OCI-LY3 (cell line): Measurements from ENCODE around the gene CEACAM6.
"Not testable (repeated sequence)": the region's sequence is repeated elsewhere in the genome, so short reads cannot be mapped to it uniquely, and the experiment has no call there.

ENCODE experiments used
- H2AFZ ChIP-seq: fragments of 200-600, 300-600 bp; shearing (Covaris generic); 2 replicates; pipeline ENCODE4 v1.6.0; 2014; ENCODE audit warnings: antibody characterized with exemption, low read depth, low read length
- H3K27ac ChIP-seq: fragments of 200-600, 300-600 bp; sonication (generic); 2 replicates; pipeline ENCODE4 v1.5.1; 2014; ENCODE audit warnings: mild to moderate bottlenecking, low read length, moderate library complexity, mixed read lengths
- H3K27me3 ChIP-seq: fragments of 200-600, 300-600 bp; sonication (generic); 2 replicates; pipeline ENCODE4 v1.6.1; 2014; ENCODE audit warnings: low read depth, low read length, mixed read lengths
- H3K36me3 ChIP-seq: fragments of 200-600, 300-600 bp; sonication (generic); replicated peaks from 2 replicates; pipeline ENCODE3; 2014; ENCODE audit warnings: low read depth, low read length, mixed read lengths
- H3K4me1 ChIP-seq: fragments of 300-600, 200-600 bp; sonication (generic); 2 replicates; pipeline ENCODE4 v1.6.1; 2014; ENCODE audit warnings: low read length, mixed read lengths
- H3K4me2 ChIP-seq: fragments of 200-600, 300-600 bp; sonication (generic); 2 replicates; pipeline ENCODE4 v1.6.1; 2014; ENCODE audit warnings: low read length, mixed read lengths
- H3K4me3 ChIP-seq: fragments of 300-600, 200-600 bp; sonication (generic); 2 replicates; pipeline ENCODE4 v1.5.1; 2014; ENCODE audit warnings: antibody characterized with exemption, mild to moderate bottlenecking, low read length, moderate library complexity
- H3K79me2 ChIP-seq: fragments of 300-600, 200-600 bp; shearing (Covaris generic); 2 replicates; pipeline ENCODE4 v1.6.1; 2014; ENCODE audit warnings: mild to moderate bottlenecking, low read length, mixed read lengths
- H3K9ac ChIP-seq: fragments of 300-600, 200-600 bp; shearing (Covaris generic); 2 replicates; pipeline ENCODE4 v1.6.0; 2014; ENCODE audit warnings: mild to moderate bottlenecking, low read length, moderate library complexity
- H3K9me3 ChIP-seq: fragments of 200-600, 300-600 bp; shearing (Covaris generic); 2 replicates; pipeline ENCODE4 v1.6.1; 2014; ENCODE audit warnings: low read length, mixed read lengths; ENCODE audit not compliant: insufficient read depth
- H4K20me1 ChIP-seq: fragments of 200-600, 300-600 bp; sonication (generic); 2 replicates; pipeline ENCODE4 v1.6.1; 2016; ENCODE audit warnings: low read length, mixed read lengths; ENCODE audit not compliant: insufficient read depth
- CTCF ChIP-seq: fragments of 200-600, 300-600 bp; sonication (generic); IDR thresholded peaks from 2 replicates; pipeline ENCODE4 v1.5.1; 2014; ENCODE audit warnings: antibody characterized with exemption, low read length, low read depth
- EZH2phosphoT487 ChIP-seq: fragments of 200-600 bp; shearing (Covaris generic); IDR thresholded peaks from 2 replicates; pipeline ENCODE4 v1.6.1; 2018; ENCODE audit warnings: antibody characterized with exemption, mixed run types, low read depth

CEACAM6 gene

GRCh38 chr19:41708481-41708880 lies 46.8 kb upstream of the CEACAM6 start, which contains the start of gene CEACAM5:
CEACAM5 (plus strand) TSS chr19:41708626; CDS start chr19:41708732, 106 bp downstream.
- H3K27ac ChIP-seq, result no peak within 1 kb of the TSS
- no peak within 1 kb of the TSS for H2AFZ ChIP-seq
- no peak for TF ChIP-seq EZH2phosphoT487
- H3K36me3 ChIP-seq, result no peaks in the 10 kb centered on the region
- no peaks in the 10 kb centered on the region for H4K20me1 ChIP-seq
- peaks cover 55% of the 10 kb centered on the region for H3K27me3 ChIP-seq
- H3K4me2 ChIP-seq, result no peak within 1 kb of the TSS
- H3K9me3 ChIP-seq, result no peaks in the 10 kb centered on the region
- H3K9ac ChIP-seq, result no peak within 1 kb of the TSS
- H3K4me1 ChIP-seq, result no peaks in the 10 kb centered on the region
- no peak within 1 kb of the TSS for H3K4me3 ChIP-seq
- H3K79me2 ChIP-seq, result no peaks in the 10 kb centered on the region

DNA sequence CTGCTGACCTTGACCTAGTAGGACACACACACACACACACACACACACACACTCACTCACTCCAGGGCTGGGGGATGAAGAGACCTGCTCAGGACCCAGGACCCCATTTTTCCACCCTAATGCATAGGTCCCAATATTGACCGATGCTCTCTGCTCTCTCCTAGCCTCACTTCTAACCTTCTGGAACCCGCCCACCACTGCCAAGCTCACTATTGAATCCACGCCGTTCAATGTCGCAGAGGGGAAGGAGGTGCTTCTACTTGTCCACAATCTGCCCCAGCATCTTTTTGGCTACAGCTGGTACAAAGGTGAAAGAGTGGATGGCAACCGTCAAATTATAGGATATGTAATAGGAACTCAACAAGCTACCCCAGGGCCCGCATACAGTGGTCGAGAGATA lies 45.8 kb upstream of the CEACAM6 start:
- H3K4me3 ChIP-seq, H2AFZ ChIP-seq, H3K9ac ChIP-seq, H3K27ac ChIP-seq, H3K9me3 ChIP-seq, H3K4me2 ChIP-seq, H3K4me1 ChIP-seq, H3K79me2 ChIP-seq, H3K36me3 ChIP-seq, H4K20me1 ChIP-seq: not testable (repeated sequence)
- H3K27me3 ChIP-seq, result peaks cover 54% of the 10 kb centered on the region

DNA sequence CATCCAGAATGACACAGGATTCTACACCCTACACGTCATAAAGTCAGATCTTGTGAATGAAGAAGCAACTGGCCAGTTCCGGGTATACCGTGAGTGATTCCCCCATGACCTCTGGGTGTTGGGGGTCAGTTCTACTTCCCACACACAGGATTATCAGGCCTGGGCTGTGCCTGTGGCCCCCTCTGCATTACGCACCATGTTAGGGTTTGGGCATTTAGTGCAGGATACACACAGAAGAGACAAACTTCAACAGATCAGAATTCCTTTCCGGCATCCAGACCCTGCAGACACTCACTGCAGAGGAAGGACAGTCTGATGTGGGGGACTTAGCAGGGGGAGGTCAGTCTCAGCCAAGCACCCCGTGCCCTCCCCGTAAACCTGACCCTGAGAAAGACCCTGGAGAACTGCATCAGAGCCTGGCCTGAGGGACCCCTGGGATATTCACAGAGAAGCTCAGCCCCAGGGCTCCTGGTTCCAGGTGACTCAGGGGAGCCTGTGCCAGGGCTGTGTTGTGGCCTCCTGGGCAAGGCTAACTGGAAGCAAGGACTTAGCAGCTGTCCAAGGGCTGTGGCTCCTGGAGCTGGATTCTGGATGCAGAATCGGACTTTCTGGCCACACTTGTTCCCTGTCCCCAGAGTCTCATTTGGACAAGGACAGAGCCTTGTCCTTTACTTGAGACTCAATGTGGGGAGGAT lies 45.2 kb upstream of the CEACAM6 start:
- no peak overlapping the region for H2AFZ ChIP-seq
- H3K4me2 ChIP-seq, result no peak overlapping the region
- H3K27ac ChIP-seq, result no peak overlapping the region
- no peak for TF ChIP-seq CTCF
- no peak for TF ChIP-seq EZH2phosphoT487
- no peaks in the 10 kb centered on the region for H3K9me3 ChIP-seq
- no peaks in the 10 kb centered on the region for H3K4me1 ChIP-seq
- H3K27me3 ChIP-seq, result peaks cover 52% of the 10 kb centered on the region
- H4K20me1 ChIP-seq, result no peaks in the 10 kb centered on the region
- H3K36me3 ChIP-seq, result no peaks in the 10 kb centered on the region
- H3K79me2 ChIP-seq, result no peaks in the 10 kb centered on the region
- H3K4me3 ChIP-seq, result no peak overlapping the region
- H3K9ac ChIP-seq, result no peak overlapping the region

DNA sequence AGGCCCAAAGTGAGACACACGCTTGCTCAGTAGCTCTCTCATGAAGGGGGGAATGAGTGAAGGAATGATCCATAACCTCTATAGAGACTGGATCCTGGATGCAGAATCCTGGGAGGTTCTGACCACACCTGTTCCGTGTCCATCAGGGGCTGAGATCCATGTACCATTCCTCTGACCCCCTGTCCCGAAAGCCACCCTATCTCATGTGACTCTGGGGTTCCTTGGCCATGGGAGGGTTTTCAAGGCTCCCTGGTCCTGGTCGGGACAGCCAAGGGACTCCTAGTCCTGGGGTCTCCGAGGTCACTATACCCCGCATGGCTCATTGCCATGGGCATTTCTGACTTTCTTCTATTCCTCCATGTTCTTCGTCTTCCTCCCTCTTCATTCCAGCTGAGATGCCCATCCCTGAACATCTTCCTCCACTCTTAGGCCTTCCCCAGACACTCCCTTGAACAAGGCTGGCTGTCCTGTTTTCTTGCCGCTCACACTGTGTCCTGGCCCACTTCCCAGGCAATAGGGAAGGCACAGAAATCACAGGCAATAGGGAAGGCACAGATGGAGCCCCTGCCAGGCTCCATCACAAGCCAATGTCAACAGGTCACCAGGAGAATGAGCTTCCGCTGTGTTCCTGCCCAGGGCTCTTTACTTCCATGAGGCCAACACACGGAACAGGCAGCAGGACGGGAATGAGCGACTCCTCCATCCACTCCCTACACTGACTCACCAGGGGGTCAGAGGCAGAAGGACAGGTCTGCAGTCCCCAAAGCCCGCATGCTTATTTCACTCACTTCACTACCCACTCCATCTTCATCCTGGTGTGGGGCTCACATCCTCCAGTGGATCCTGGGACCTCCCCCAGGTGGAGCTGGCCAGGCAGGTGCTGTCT lies 43.7 kb upstream of the CEACAM6 start:
- Histone ChIP-seq H4K20me1 (no peaks in the 10 kb centered on the region), H3K9me3 (no peaks in the 10 kb centered on the region), H3K9ac (no peak overlapping the region), H3K27ac (no peak overlapping the region), H3K4me3 (no peak overlapping the region), H2AFZ (no peak overlapping the region), H3K4me1 (no peaks in the 10 kb centered on the region), H3K4me2 (no peak overlapping the region), H3K36me3 (no peaks in the 10 kb centered on the region), H3K27me3 (peaks cover 53% of the 10 kb centered on the region), H3K79me2 (no peaks in the 10 kb centered on the region)
- TF ChIP-seq EZH2phosphoT487, result no peak
- TF ChIP-seq CTCF, result no peak

DNA sequence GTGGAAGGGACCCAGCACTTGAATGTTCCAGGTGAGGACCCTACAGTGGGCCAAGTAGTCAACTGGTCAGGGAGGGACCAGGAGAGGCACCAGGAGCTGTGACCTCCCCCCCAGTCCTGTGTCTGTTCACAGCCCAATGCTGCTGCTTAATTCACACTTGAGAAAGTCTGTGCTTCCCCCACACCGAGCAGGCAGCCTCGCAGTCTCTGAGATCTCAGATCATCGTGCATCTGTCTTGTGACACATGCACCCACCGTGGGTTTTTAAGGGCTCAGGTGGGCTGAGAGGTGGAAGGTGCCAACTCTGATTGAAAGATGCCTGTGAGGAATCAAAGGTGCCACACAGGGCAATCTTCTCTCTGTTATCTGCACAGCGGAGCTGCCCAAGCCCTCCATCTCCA lies 40.7 kb upstream of the CEACAM6 start:
- Histone ChIP-seq H3K36me3 (no peaks in the 10 kb centered on the region), H3K4me3 (no peak overlapping the region), H4K20me1 (no peaks in the 10 kb centered on the region), H3K4me2 (no peak overlapping the region), H2AFZ (no peak overlapping the region), H3K9ac (no peak overlapping the region), H3K79me2 (no peaks in the 10 kb centered on the region), H3K27ac (no peak overlapping the region), H3K9me3 (no peaks in the 10 kb centered on the region), H3K4me1 (no peaks in the 10 kb centered on the region), H3K27me3 (peaks cover 83% of the 10 kb centered on the region)
- TF ChIP-seq CTCF, result no peak
- no peak for TF ChIP-seq EZH2phosphoT487
